HG03039 (cell line): Measurements from ENCODE around the gene ADAMTS2.

Source experiments
- ATAC-seq: cut with Tn5 transposase; IDR thresholded peaks from one replicate; pipeline ENCODE4 v1.9.1; 2021; ENCODE audit warnings: mild to moderate bottlenecking, moderate library complexity; ENCODE audit not compliant: unreplicated experiment

Gene ADAMTS2

GRCh38 chr5:179204572-179204971, 140.7 kb downstream of the ADAMTS2 start:
- no peak for ATAC-seq

GRCh38 chr5:179203248-179203647, 142.0 kb downstream of the ADAMTS2 start:
- ATAC-seq, result no peak

GRCh38 chr5:179201986-179202385, 143.3 kb downstream of the ADAMTS2 start:
- no peak for ATAC-seq

GRCh38 chr5:179199246-179199645, 146.0 kb downstream of the ADAMTS2 start:
- ATAC-seq, result no peak

GRCh38 chr5:179198825-179199224, 146.4 kb downstream of the ADAMTS2 start:
- ATAC-seq, result no peak

GRCh38 chr5:179196405-179197079, 148.7 kb downstream of the ADAMTS2 start:
- ATAC-seq, result no peak

- ATAC-seq, result no peak
Measured at GRCh38 chr5:179195561-179196404, 149.5 kb downstream of the ADAMTS2 start.

GRCh38 chr5:179194941-179195381, 150.3 kb downstream of the ADAMTS2 start:
- no peak for ATAC-seq

- no peak for ATAC-seq
Measured at GRCh38 chr5:179194201-179194910, 150.9 kb downstream of the ADAMTS2 start.

- no peak for ATAC-seq
Measured at GRCh38 chr5:179193746-179194145, 151.5 kb downstream of the ADAMTS2 start.

- ATAC-seq, result no peak
Measured at GRCh38 chr5:179192891-179193470, 152.3 kb downstream of the ADAMTS2 start.

- no peak for ATAC-seq
Measured at GRCh38 chr5:179192185-179192890, 152.9 kb downstream of the ADAMTS2 start.

GRCh38 chr5:179191506-179192184, 153.6 kb downstream of the ADAMTS2 start:
- ATAC-seq, result no peak

GRCh38 chr5:179190851-179191505, 154.3 kb downstream of the ADAMTS2 start:
- ATAC-seq, result no peak

- ATAC-seq, result no peak
Measured at GRCh38 chr5:179188636-179189035, 156.6 kb downstream of the ADAMTS2 start.

GRCh38 chr5:179187681-179188575, 157.3 kb downstream of the ADAMTS2 start:
- no peak for ATAC-seq

GRCh38 chr5:179187229-179187678, 158.0 kb downstream of the ADAMTS2 start:
- ATAC-seq, result no peak

- ATAC-seq, result no peak
Measured at GRCh38 chr5:179186801-179187200, 158.5 kb downstream of the ADAMTS2 start.
